ENCODE data around the gene DPM3. TPM values are rescaled to one million over a fixed set of nuclear protein-coding genes. Genes with fewer than 3 reads are reported as not detected.
"Not testable (repeated sequence)": the region's sequence is repeated elsewhere in the genome, so short reads cannot be mapped to it uniquely, and the experiment has no call there.

The DPM3 gene
- total RNA-seq, 1 donor from 2014 or later = 51.0 TPM

GRCh38 chr1:155172732-155173477 lies 32.6 kb upstream of the DPM3 start, which contains the start of gene KRTCAP2:
TSS of gene KRTCAP2 (minus strand) at chr1:155173304. CDS start at chr1:155173224, 80 bp downstream.
- no peaks in the 10 kb centered on the region for H3K27me3 Mint-ChIP-seq (ENCODE audit: low read depth)
- peak; percentile 94 for DNase-seq (ENCODE audit: low spot score)
- intact Hi-C loops (cut with micrococcal nuclease) = loop anchor here (1.0 to 2.0 kb wide), 2 partner anchors 38 to 237 kb away; partner anchors contain the start of genes PMVK and SLC50A1
- peak within 1 kb of the TSS; percentile 96 for H3K4me3 Mint-ChIP-seq (ENCODE audit: low read depth)
- H3K36me3 Mint-ChIP-seq (ENCODE audit: low read depth) = peaks cover 41% of the 10 kb centered on the region
- no peaks in the 10 kb centered on the region for H3K9me3 Mint-ChIP-seq
- H3K27ac Mint-ChIP-seq = peak within 1 kb of the TSS; percentile 96
- peaks cover 42% of the 10 kb centered on the region for H3K4me1 Mint-ChIP-seq (ENCODE audit: low read depth)

DNA sequence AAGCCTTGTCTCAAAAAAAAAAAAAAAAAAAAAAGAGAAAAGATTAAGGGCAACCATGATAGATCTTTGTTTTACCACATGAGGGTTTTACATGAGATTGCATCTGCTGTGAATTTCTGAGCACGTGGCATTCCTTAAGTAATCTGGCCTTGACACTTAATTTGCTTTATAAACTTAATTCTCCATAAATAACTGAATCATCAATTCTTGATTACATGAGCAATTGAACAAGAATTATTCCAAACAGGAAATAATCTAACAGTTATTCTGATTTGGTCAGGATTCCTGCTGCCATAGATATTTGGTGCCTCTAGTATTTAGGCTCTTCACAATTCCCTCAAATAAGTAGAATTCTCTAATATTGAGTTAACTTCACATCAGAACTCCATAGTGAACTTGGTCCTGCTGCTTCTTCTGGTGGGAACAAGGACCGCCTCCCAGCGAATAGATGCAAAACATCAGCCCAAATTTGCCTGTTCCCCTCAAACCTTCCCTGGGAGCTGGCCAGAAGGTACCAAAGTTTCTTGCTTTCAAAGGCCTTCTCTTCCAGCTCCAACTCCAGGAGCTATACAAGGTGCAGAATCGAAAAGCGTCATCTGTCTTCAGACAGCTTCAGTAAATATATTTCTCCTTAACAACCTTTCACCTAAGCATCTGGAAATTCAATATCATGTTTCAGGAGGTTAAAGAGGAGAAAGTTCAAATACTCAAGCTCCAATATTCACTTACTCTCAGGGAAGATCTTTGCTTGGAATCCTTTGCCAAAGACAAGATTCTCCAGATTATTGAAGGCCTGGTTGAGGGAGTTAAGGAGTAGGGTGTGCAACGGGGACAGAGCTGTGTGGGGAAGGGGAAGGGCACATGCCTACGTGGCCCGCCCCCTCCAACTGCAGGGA lies 31.8 kb upstream of the DPM3 start:
- peaks cover 48% of the 10 kb centered on the region for H3K4me1 Mint-ChIP-seq (ENCODE audit: low read depth)
- intact Hi-C loops (cut with micrococcal nuclease) = loop anchor here (2.0 kb wide), 1 partner anchor 37 kb away; the partner anchor contains the start of gene SLC50A1
- peak overlapping the region; percentile 96 for H3K4me3 Mint-ChIP-seq (ENCODE audit: low read depth)
- H3K27me3 Mint-ChIP-seq (ENCODE audit: low read depth) = no peaks in the 10 kb centered on the region
- H3K27ac Mint-ChIP-seq = peak overlapping the region; percentile 96
- H3K9me3 Mint-ChIP-seq = no peaks in the 10 kb centered on the region
- DNase-seq (ENCODE audit: low spot score) = no peak
- H3K36me3 Mint-ChIP-seq (ENCODE audit: low read depth) = peaks cover 35% of the 10 kb centered on the region

DNA sequence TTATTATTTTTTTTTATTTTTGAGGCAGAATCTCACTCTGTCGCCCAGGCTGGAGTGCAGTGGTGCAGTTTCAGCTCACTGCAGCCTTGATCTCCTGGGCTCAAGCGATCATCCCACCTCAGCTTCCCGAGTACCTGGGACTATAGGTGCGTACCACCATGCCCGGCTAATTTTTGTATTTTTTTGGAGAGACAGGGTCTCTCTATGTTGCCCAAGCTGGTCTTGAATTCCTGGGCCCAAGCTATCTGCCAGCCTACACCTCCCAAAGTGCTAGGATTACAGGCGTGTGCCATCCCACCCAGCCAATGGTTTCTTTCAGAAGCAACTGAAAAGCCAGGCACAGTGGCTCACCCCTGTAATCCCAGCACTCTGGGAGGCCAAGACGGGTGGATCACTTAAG lies 30.5 kb upstream of the DPM3 start:
- DNase-seq (ENCODE audit: low spot score) = peak; percentile 1
- Mint-ChIP-seq H3K27ac (no peak overlapping the region), H3K36me3 (ENCODE audit: low read depth) (peaks cover 29% of the 10 kb centered on the region), H3K9me3 (no peaks in the 10 kb centered on the region), H3K27me3 (ENCODE audit: low read depth) (no peaks in the 10 kb centered on the region), H3K4me1 (ENCODE audit: low read depth) (peaks cover 39% of the 10 kb centered on the region), H3K4me3 (ENCODE audit: low read depth) (no peak overlapping the region)
- intact Hi-C loops (cut with micrococcal nuclease) = no loop called here

- Mint-ChIP-seq H3K9me3 (no peaks in the 10 kb centered on the region), H3K27me3 (ENCODE audit: low read depth) (no peaks in the 10 kb centered on the region), H3K4me3 (ENCODE audit: low read depth) (peak overlapping the region; percentile 54), H3K36me3 (ENCODE audit: low read depth) (peaks cover 29% of the 10 kb centered on the region), H3K27ac (no peak overlapping the region), H3K4me1 (ENCODE audit: low read depth) (peaks cover 35% of the 10 kb centered on the region)
- DNase-seq (ENCODE audit: low spot score) = no peak
- intact Hi-C loops (cut with micrococcal nuclease) = no loop called here
Measured at GRCh38 chr1:155170101-155170785, 29.9 kb upstream of the DPM3 start.

DNA sequence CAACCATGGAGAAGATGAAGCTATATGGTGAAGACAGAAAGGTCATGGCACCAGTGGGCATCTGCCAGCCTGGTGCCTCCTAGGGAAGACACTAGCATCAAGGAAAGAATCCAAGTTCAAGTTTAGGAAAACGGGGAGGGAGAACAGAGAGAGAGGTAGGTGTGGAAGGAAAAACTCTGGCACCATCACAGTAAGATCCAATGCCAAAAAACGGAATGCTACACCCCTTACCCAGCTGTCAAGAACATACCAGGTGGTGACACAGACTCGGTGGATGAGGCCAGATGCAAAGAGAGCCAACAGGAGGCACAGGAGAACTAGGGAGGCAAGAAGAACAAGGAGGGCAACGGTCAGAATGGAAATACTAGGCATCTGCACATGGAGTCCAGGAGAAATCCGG lies 29.2 kb upstream of the DPM3 start:
- intact Hi-C loops (cut with micrococcal nuclease) = no loop called here
- Mint-ChIP-seq H3K9me3 (no peaks in the 10 kb centered on the region), H3K36me3 (ENCODE audit: low read depth) (peaks cover 29% of the 10 kb centered on the region), H3K4me1 (ENCODE audit: low read depth) (peaks cover 29% of the 10 kb centered on the region), H3K4me3 (ENCODE audit: low read depth) (no peak overlapping the region), H3K27me3 (ENCODE audit: low read depth) (no peaks in the 10 kb centered on the region), H3K27ac (no peak overlapping the region)
- DNase-seq (ENCODE audit: low spot score) = peak; percentile 6

DNA sequence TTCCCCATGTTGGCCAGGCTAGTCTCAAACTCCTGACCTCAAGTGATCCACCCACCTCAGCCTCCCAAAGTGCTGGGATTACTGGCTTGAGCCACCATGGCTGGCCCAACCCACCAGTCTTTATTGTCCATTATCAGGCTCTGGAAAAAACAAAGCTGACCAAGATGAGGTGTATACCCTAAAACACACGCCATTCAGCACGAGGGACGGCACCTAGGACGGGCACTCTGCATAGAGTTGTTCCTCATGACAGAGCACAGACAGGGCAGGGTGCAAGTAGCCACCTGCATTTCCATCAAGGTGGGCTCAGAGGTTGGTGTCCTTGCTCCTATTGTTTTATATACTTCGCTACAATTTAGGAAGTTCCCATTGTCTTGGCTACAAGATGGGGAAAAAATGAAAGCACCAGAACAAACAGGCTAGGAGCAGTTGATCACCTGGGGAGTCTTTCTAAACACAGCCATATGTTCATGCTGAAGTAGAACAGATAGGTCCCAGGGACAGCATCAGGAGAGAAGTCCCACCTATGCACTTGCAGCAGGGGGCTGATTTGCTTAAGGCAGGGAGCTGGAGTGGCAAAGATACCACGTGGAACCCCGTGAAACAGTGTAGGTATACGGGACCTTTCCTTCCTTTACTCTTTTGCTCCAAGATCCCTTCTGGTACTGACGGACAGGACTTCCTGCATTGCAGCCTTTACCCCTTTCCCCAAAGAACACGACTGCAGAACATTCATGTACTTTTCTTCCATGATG lies 28.3 kb upstream of the DPM3 start:
- H3K9me3 Mint-ChIP-seq = no peaks in the 10 kb centered on the region
- H3K4me1 Mint-ChIP-seq (ENCODE audit: low read depth) = peaks cover 25% of the 10 kb centered on the region
- no peak overlapping the region for H3K27ac Mint-ChIP-seq
- no peak overlapping the region for H3K4me3 Mint-ChIP-seq (ENCODE audit: low read depth)
- peaks cover 29% of the 10 kb centered on the region for H3K36me3 Mint-ChIP-seq (ENCODE audit: low read depth)
- no peak for DNase-seq (ENCODE audit: low spot score)
- intact Hi-C loops (cut with micrococcal nuclease) = loop anchor here (1.0 kb wide), 1 partner anchor 77 kb away; no protein-coding TSS in a partner anchor
- no peaks in the 10 kb centered on the region for H3K27me3 Mint-ChIP-seq (ENCODE audit: low read depth)

- DNase-seq (ENCODE audit: low spot score); H3K27ac Mint-ChIP-seq; H3K9me3 Mint-ChIP-seq; H3K27me3 Mint-ChIP-seq (ENCODE audit: low read depth); H3K4me3 Mint-ChIP-seq (ENCODE audit: low read depth): not testable (repeated sequence)
- Mint-ChIP-seq H3K36me3 (ENCODE audit: low read depth) (peaks cover 29% of the 10 kb centered on the region), H3K4me1 (ENCODE audit: low read depth) (peaks cover 21% of the 10 kb centered on the region)
- intact Hi-C loops (cut with micrococcal nuclease) = loop anchor here (1.0 kb wide), 1 partner anchor 77 kb away; no protein-coding TSS in a partner anchor
Measured at GRCh38 chr1:155168105-155168445, 27.7 kb upstream of the DPM3 start.

DNA sequence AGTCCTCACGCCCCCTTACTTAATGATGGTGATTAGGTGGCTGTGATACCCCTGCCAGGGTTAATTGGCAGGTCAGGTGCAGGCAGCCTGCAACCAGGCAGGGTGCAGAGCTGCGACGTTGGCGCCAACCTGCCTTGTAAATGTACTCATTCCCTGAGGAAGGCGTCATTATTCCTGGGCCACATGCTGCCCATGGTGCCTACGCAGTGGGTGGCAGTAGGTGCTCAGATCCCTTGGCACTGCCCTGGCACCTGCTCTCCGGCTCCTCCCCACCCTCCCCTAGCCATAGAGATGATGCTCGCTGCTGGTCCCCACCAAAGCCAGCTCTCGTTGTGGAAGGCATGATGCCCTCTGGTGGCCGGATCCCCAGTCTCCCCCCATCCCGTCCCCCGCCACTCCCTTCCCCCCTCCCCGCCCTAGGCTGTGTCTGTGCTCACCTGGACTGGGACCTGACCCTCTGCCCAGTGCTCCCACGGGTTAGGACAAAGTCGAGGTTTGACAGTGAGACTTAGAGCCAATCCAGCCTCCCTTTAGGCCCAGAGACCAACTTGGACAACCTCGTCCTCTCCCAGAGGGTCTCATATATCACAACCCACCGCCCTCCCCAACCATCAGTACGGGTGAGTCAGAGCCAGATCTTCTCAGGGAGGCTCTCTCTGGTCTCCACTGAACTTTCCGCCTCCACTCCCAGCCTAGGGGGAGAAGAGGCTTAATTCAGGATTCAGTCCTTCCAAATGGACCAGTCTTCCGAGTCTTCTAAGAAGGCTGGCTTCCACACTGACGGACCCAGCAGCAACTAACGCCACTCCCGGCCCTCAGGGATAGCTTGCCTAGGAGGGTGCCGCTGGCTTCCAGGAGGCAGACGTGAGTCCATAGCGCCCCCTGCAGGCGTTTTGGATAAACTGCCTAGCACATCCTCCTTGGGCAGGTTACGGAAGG lies 27.1 kb upstream of the DPM3 start:
- peaks cover 28% of the 10 kb centered on the region for H3K36me3 Mint-ChIP-seq (ENCODE audit: low read depth)
- H3K4me3 Mint-ChIP-seq (ENCODE audit: low read depth) = peak overlapping the region; percentile 21
- peaks cover 20% of the 10 kb centered on the region for H3K4me1 Mint-ChIP-seq (ENCODE audit: low read depth)
- H3K9me3 Mint-ChIP-seq = no peaks in the 10 kb centered on the region
- peak; percentile 77 for DNase-seq (ENCODE audit: low spot score)
- H3K27me3 Mint-ChIP-seq (ENCODE audit: low read depth) = no peaks in the 10 kb centered on the region
- H3K27ac Mint-ChIP-seq = no peak overlapping the region
- intact Hi-C loops (cut with micrococcal nuclease) = loop anchor here (1.0 kb wide), 2 partner anchors 72 to 76 kb away; no protein-coding TSS in a partner anchor

GRCh38 chr1:155166471-155167165 lies 26.3 kb upstream of the DPM3 start:
- Mint-ChIP-seq H3K27me3 (ENCODE audit: low read depth) (peaks cover 2% of the 10 kb centered on the region), H3K4me3 (ENCODE audit: low read depth) (no peak overlapping the region), H3K4me1 (ENCODE audit: low read depth) (peaks cover 14% of the 10 kb centered on the region), H3K27ac (no peak overlapping the region), H3K9me3 (no peaks in the 10 kb centered on the region), H3K36me3 (ENCODE audit: low read depth) (peaks cover 21% of the 10 kb centered on the region)
- DNase-seq (ENCODE audit: low spot score) = no peak
- intact Hi-C loops (cut with micrococcal nuclease) = loop anchor here (1.0 kb wide), 1 partner anchor 71 kb away; no protein-coding TSS in a partner anchor

GRCh38 chr1:155166051-155166470 lies 25.7 kb upstream of the DPM3 start:
- DNase-seq (ENCODE audit: low spot score) = no peak
- intact Hi-C loops (cut with micrococcal nuclease) = no loop called here
- Mint-ChIP-seq H3K4me1 (ENCODE audit: low read depth) (peaks cover 14% of the 10 kb centered on the region), H3K36me3 (ENCODE audit: low read depth) (peaks cover 18% of the 10 kb centered on the region), H3K27me3 (ENCODE audit: low read depth) (peaks cover 2% of the 10 kb centered on the region), H3K4me3 (ENCODE audit: low read depth) (no peak overlapping the region), H3K9me3 (no peaks in the 10 kb centered on the region), H3K27ac (no peak overlapping the region)

DNA sequence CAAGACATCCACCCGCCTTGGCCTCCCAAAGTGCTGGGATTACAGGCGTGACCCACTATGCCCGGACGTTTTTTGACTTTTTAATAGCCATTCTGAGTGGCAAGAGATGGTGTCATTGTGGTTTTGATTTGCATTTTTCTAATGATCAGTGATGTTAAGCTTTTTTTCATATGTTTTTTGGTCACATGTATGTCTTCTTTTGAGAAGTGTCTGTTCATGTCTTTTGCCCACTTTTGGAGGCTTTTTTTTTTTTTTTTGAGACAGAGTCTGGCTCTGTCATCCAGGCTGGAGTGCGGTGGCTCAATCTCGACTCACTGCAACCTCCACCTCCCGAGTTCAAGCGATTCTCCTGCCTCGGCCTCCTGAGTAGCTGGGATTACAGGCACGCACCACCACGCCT lies 24.3 kb upstream of the DPM3 start:
- H3K36me3 Mint-ChIP-seq (ENCODE audit: low read depth) = peaks cover 12% of the 10 kb centered on the region
- intact Hi-C loops (cut with micrococcal nuclease); H3K27ac Mint-ChIP-seq; H3K9me3 Mint-ChIP-seq; H3K27me3 Mint-ChIP-seq (ENCODE audit: low read depth); DNase-seq (ENCODE audit: low spot score); H3K4me3 Mint-ChIP-seq (ENCODE audit: low read depth): not testable (repeated sequence)
- H3K4me1 Mint-ChIP-seq (ENCODE audit: low read depth) = peaks cover 11% of the 10 kb centered on the region

Data from activated T-helper 2 cell treated with anti-CD3 and anti-CD28 coated beads, Interferon-gamma antibody, Interleukin-2, Interleukin-4, amounts not matched to agents 10 μg/mL and 5 μg/mL and 100 μg/mL, durations not matched to agents 14 hours and 24 hours and 36 hours (primary cell).